Choroid plexus epithelial cell (primary cell): Measurements from ENCODE around the gene PLEKHG5.
A peak's percentile ranks its signal among the peaks of the same experiment; 100 is the strongest.

Experiments used
- DNase-seq: peaks from one replicate; pipeline ENCODE4 v3.0.0-alpha.2; 2010; ENCODE audit warnings: low read depth
- H3K4me3 ChIP-seq: 2 replicates; pipeline ENCODE4 v1.5.1; 2011; ENCODE audit warnings: low read depth, mild to moderate bottlenecking, control low read depth, low read length, moderate library complexity
- TF ChIP-seq, protein P1 (sequence below): conservative IDR thresholded peaks from 2 replicates; pipeline ENCODE4 v1.5.1; 2011; ENCODE audit warnings: low read depth, mild to moderate bottlenecking, control low read depth, inconsistent platforms, low read length, moderate library complexity

The PLEKHG5 gene, protein sequence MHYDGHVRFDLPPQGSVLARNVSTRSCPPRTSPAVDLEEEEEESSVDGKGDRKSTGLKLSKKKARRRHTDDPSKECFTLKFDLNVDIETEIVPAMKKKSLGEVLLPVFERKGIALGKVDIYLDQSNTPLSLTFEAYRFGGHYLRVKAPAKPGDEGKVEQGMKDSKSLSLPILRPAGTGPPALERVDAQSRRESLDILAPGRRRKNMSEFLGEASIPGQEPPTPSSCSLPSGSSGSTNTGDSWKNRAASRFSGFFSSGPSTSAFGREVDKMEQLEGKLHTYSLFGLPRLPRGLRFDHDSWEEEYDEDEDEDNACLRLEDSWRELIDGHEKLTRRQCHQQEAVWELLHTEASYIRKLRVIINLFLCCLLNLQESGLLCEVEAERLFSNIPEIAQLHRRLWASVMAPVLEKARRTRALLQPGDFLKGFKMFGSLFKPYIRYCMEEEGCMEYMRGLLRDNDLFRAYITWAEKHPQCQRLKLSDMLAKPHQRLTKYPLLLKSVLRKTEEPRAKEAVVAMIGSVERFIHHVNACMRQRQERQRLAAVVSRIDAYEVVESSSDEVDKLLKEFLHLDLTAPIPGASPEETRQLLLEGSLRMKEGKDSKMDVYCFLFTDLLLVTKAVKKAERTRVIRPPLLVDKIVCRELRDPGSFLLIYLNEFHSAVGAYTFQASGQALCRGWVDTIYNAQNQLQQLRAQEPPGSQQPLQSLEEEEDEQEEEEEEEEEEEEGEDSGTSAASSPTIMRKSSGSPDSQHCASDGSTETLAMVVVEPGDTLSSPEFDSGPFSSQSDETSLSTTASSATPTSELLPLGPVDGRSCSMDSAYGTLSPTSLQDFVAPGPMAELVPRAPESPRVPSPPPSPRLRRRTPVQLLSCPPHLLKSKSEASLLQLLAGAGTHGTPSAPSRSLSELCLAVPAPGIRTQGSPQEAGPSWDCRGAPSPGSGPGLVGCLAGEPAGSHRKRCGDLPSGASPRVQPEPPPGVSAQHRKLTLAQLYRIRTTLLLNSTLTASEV

DNA sequence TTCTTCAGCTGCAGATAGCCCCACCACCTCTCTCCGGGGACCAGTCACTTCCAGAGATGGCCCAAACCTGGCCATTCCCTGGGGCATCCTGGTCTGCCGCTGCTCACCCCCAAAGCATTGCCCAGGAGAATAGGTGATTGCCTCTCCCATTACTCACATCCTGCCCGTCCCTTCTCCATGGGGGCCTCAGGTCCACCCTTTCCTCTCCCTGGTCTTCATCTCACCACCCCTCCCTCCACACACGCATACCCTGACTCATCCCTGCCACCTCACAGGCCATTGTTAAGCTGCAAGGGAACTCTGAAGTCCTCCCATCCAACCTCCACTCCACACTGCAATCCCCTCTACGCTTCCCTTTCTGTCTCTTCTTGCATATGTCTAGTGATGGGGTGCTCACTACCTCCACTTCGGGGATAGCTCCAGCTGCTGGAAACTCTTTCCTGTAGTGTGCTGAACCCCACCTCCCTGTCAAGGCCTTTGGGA is at the start of gene PLEKHG5:
Gene PLEKHG5, minus strand, starts transcription at position 188 of the 483 bp plus-strand sequence. CDS start 14,096 bp downstream, outside the sequence.
- peak within 1 kb of the TSS; percentile 74 for H3K4me3 ChIP-seq
- DNase-seq = peak; percentile 27
- TF ChIP-seq, protein P1, sequence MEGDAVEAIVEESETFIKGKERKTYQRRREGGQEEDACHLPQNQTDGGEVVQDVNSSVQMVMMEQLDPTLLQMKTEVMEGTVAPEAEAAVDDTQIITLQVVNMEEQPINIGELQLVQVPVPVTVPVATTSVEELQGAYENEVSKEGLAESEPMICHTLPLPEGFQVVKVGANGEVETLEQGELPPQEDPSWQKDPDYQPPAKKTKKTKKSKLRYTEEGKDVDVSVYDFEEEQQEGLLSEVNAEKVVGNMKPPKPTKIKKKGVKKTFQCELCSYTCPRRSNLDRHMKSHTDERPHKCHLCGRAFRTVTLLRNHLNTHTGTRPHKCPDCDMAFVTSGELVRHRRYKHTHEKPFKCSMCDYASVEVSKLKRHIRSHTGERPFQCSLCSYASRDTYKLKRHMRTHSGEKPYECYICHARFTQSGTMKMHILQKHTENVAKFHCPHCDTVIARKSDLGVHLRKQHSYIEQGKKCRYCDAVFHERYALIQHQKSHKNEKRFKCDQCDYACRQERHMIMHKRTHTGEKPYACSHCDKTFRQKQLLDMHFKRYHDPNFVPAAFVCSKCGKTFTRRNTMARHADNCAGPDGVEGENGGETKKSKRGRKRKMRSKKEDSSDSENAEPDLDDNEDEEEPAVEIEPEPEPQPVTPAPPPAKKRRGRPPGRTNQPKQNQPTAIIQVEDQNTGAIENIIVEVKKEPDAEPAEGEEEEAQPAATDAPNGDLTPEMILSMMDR = no peak

DNA sequence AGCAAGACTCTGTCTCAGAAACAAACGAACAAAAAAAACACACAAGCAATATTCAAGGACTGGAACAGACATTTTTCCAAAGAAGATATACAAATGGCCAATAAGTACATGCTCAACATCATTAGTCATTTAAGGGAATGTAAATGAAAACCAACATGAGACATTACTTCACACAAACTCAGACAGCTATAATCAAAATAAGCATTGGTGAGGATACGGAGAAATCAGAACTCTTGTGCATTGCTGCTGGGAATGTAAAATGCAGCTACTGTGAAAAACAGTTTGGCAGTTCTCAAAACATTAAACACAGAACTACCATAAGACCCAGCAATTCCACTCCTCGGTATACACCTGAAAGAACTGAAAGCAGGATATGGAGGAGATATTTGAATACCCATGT is 47.5 kb upstream of the PLEKHG5 start:
- peak; percentile 85 for DNase-seq
- TF ChIP-seq, protein P1 = no peak
- no peak overlapping the region for H3K4me3 ChIP-seq

DNA sequence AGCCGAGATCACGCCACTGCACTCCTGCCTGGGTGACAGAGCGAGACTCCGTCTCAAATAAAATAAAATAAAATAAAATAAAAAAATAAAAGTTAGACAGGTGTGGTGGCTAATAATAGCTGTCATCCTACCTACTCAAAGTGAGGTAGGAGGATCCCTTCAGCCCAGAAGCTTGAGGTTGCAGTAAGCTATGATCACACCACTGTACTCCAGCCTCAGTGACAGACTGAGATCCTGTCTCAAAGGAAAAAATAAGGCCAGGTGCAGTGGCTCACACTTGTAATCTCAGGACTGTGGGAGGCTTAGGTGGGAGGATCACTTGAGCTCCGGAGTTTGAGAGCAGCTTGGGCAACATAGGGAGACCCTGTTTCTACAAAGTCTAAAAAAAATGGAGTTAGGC is 44.8 kb upstream of the PLEKHG5 start:
- TF ChIP-seq, protein P1 = no peak
- DNase-seq = no peak
- no peak overlapping the region for H3K4me3 ChIP-seq

DNA sequence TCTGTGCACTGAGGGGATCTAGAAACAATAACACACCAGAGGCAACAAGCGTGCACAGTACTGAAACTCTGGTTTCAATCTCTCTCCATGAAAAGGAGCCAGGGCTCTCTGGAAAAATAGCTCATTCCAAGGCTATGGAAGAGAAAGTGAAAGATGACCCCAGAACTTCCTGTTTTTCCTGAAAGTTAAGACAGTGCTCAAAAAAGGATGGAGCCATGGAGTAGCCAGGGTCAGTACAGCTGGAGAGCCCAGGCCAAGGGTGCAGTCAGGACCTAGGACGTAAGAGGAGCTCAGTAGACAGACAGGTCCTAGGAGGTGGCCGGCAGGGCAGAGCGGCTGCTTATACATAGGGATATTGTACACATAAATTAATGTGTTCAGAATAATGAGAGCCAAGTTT is 43.7 kb upstream of the PLEKHG5 start:
- DNase-seq = no peak
- TF ChIP-seq, protein P1 = no peak
- no peak overlapping the region for H3K4me3 ChIP-seq

DNA sequence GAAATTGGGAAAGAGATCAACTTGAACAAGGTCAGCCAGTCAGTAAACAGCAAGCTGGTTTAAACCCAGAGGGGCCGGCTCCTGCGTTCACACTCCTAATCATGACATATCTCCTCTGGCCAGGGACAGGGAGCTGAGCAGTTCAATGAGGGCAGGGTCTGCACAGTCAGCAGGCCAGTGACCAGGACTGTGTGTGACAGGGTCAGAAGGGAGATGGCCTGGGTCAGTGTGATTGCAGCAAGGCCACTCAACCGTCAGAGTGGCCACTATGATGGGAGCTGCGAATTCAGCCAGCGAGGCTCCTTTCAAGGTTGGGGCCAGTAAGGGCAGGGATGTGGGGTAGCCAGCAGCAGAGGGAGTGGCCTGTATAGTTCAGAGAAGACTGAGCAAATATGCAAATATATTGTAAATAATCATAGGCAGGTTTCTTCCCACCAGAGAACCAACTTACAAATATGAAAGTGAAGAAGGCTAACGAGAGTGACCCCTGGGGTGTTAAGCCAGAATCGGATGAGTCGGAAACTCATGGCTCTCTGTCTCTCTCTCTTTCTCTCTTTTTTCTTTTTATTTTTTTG is 42.9 kb upstream of the PLEKHG5 start:
- H3K4me3 ChIP-seq = no peak overlapping the region
- TF ChIP-seq, protein P1 = no peak
- no peak for DNase-seq

DNA sequence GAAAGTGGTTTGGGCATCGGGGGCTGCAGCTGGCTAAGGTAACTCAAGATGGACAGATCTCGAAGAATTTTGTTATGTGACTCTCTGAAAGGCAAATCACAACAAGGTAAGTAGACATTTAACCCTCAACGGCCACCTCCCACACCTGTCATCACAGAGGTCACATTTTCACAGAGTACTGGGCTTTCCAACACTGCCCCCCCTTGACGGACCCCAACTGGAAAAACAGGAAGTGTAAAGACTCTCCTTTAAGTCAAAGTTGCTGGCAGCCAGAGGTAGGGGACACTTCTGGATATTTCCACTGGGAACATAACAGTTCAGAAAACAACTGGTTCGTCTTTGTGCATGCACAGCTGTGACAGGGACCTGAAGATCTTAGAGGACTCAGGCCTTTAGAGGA is 40.5 kb upstream of the PLEKHG5 start:
- TF ChIP-seq, protein P1 = no peak
- no peak overlapping the region for H3K4me3 ChIP-seq
- DNase-seq = no peak
